HL-60 (cell line): ENCODE measurements around the gene ARHGAP25.

ENCODE experiments used
- DNase-seq, 2 experiments: peaks; one replicate each; pipeline ENCODE4 v3.0.0-alpha.2; 2010 to 2020; ENCODE audit warnings: low read depth in 1 of 2, low spot score in 1 of 2
- H3K27ac ChIP-seq: fragments of 250-450 bp; sonication (Bioruptor Pico); replicated peaks from 2 replicates; pipeline ENCODE4 v1.5.1; 2020; ENCODE audit warnings: mild to moderate bottlenecking, moderate library complexity
- H3K27me3 ChIP-seq: fragments of 250-450 bp; sonication (Bioruptor Pico); 2 replicates; pipeline ENCODE4 v1.5.1; 2021; ENCODE audit warnings: mild to moderate bottlenecking, moderate library complexity; ENCODE audit not compliant: insufficient read depth, poor library complexity, severe bottlenecking
- H3K4me3 ChIP-seq: replicated peaks from 2 replicates; pipeline ENCODE4 v1.5.1; 2011; ENCODE audit warnings: mild to moderate bottlenecking, control low read depth, low read length; ENCODE audit not compliant: insufficient read depth
- GABPA ChIP-seq: IDR thresholded peaks from 2 replicates; pipeline ENCODE4 v1.6.1; 2012; ENCODE audit warnings: low read depth
- POLR2AphosphoS5 ChIP-seq: IDR thresholded peaks from 2 replicates; pipeline ENCODE4 v1.6.1; 2012; ENCODE audit warnings: low read depth
- SPI1 ChIP-seq: IDR thresholded peaks from 2 replicates; pipeline ENCODE4 v1.6.1; 2012; ENCODE audit warnings: low read depth, mild to moderate bottlenecking, borderline replicate concordance
- TF ChIP-seq, protein P1 (sequence below): IDR thresholded peaks from 2 replicates; pipeline ENCODE4 v1.6.1; 2012; ENCODE audit warnings: low read depth; ENCODE audit not compliant: insufficient replicate concordance
- TF ChIP-seq, protein P2 (sequence below): IDR thresholded peaks from one replicate; pipeline ENCODE4 v1.5.1; 2011; ENCODE audit warnings: low read length, control low read depth, inconsistent platforms; ENCODE audit not compliant: insufficient read depth

The ARHGAP25 gene

DNA sequence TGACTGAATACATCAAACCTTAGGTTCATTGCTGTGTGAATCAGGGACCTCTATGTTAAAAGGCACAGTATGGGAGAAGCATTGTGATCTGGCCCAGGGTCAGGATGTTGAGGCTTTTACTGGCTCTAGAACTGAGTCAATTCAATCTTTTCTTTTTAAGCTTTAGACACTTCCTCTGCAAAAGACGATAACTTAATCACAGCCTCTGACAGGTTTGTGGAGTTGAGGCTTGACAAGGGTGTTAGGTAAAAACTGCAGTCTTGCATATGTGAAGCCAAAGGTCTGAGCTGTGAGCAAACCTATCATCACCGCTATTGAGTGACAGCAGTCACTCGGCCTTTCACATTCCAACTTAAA, 17.3 kb upstream of the ARHGAP25 start:
- no peak for DNase-seq
- Histone ChIP-seq H3K27me3 (no peaks in the 10 kb centered on the region), H3K4me3 (no peak overlapping the region), H3K27ac (no peak overlapping the region)
- TF ChIP-seq GABPA (no peak), POLR2AphosphoS5 (no peak), SPI1 (no peak)
- TF ChIP-seq, protein P1, sequence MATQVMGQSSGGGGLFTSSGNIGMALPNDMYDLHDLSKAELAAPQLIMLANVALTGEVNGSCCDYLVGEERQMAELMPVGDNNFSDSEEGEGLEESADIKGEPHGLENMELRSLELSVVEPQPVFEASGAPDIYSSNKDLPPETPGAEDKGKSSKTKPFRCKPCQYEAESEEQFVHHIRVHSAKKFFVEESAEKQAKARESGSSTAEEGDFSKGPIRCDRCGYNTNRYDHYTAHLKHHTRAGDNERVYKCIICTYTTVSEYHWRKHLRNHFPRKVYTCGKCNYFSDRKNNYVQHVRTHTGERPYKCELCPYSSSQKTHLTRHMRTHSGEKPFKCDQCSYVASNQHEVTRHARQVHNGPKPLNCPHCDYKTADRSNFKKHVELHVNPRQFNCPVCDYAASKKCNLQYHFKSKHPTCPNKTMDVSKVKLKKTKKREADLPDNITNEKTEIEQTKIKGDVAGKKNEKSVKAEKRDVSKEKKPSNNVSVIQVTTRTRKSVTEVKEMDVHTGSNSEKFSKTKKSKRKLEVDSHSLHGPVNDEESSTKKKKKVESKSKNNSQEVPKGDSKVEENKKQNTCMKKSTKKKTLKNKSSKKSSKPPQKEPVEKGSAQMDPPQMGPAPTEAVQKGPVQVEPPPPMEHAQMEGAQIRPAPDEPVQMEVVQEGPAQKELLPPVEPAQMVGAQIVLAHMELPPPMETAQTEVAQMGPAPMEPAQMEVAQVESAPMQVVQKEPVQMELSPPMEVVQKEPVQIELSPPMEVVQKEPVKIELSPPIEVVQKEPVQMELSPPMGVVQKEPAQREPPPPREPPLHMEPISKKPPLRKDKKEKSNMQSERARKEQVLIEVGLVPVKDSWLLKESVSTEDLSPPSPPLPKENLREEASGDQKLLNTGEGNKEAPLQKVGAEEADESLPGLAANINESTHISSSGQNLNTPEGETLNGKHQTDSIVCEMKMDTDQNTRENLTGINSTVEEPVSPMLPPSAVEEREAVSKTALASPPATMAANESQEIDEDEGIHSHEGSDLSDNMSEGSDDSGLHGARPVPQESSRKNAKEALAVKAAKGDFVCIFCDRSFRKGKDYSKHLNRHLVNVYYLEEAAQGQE, result no peak
- TF ChIP-seq, protein P2, sequence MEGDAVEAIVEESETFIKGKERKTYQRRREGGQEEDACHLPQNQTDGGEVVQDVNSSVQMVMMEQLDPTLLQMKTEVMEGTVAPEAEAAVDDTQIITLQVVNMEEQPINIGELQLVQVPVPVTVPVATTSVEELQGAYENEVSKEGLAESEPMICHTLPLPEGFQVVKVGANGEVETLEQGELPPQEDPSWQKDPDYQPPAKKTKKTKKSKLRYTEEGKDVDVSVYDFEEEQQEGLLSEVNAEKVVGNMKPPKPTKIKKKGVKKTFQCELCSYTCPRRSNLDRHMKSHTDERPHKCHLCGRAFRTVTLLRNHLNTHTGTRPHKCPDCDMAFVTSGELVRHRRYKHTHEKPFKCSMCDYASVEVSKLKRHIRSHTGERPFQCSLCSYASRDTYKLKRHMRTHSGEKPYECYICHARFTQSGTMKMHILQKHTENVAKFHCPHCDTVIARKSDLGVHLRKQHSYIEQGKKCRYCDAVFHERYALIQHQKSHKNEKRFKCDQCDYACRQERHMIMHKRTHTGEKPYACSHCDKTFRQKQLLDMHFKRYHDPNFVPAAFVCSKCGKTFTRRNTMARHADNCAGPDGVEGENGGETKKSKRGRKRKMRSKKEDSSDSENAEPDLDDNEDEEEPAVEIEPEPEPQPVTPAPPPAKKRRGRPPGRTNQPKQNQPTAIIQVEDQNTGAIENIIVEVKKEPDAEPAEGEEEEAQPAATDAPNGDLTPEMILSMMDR, result no peak

DNA sequence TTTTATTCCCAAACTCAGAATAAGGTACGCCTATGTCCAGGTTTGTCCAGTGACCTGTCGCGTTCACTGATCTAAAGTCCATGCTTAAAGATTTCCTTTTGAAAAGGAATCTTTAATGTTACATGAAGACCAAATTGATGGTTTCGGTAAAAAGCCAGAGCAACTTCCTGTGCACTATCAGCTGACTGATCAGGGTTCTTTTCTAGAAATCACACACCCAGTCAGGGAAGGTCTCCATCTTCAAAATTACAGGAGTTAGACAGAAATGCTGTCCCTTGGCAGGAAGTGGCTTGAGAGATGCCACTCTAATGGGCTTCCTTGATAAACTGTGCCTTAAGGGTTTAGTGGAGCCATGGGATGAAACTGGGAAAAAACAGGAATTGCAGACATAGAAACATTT, 14.7 kb upstream of the ARHGAP25 start:
- H3K4me3 ChIP-seq, result no peak overlapping the region
- H3K27ac ChIP-seq, result no peak overlapping the region
- DNase-seq, result no peak

DNA sequence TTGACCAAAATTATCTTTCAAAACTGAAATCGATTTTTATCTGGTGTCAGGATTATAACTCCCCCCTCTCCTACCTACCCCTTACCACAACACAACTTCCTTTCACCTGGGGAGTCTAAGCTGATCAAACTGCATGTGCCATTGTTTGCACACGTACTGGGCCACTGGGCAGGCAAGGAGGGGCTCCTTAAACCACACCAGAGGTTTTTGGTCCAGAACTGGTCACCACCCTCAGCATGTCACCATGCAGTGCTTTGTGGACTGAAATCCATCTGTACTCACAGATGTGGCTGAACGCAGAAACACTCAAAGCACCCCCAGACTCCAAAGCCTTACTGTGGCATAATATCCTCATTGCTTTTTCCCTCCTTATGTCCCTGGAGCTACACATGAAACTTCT, 13.9 kb upstream of the ARHGAP25 start:
- TF ChIP-seq GABPA, result no peak
- TF ChIP-seq POLR2AphosphoS5, result no peak
- TF ChIP-seq, protein P1, result no peak
- TF ChIP-seq SPI1, result no peak
- TF ChIP-seq, protein P2, result no peak
- no peaks in the 10 kb centered on the region for H3K27me3 ChIP-seq
- no peak for DNase-seq
- H3K4me3 ChIP-seq, result no peak overlapping the region
- H3K27ac ChIP-seq, result no peak overlapping the region

More for the DNA sequence above, 14.7 kb upstream of the ARHGAP25 start:
- no peak for TF ChIP-seq GABPA
- TF ChIP-seq POLR2AphosphoS5, result no peak
- no peak for TF ChIP-seq SPI1
- TF ChIP-seq, protein P1, result no peak
- TF ChIP-seq, protein P2, result no peak
- no peaks in the 10 kb centered on the region for H3K27me3 ChIP-seq
